HEK293T (cell line): ENCODE data around the gene TMEM203.
"Not testable (repeated sequence)": the region's sequence is repeated elsewhere in the genome, so short reads cannot be mapped to it uniquely, and the experiment has no call there.

Source experiments
- BHLHE40 ChIP-seq: fragments of 450-650 bp; IDR thresholded peaks from 2 replicates; pipeline ENCODE4 v1.6.1; 2016; ENCODE audit warnings: mild to moderate bottlenecking, moderate library complexity, borderline replicate concordance
- ELF4 ChIP-seq: fragments of 450-650 bp; IDR thresholded peaks from 2 replicates; pipeline ENCODE4 v1.6.1; 2017; ENCODE audit warnings: antibody characterized with exemption
- FOXM1 ChIP-seq: fragments of 450-650 bp; IDR thresholded peaks from 2 replicates; pipeline ENCODE4 v1.6.1; 2017; ENCODE audit warnings: mild to moderate bottlenecking, borderline replicate concordance
- NFRKB ChIP-seq: fragments of 450-650 bp; IDR thresholded peaks from 2 replicates; pipeline ENCODE4 v1.6.1; 2016; ENCODE audit warnings: mild to moderate bottlenecking, moderate library complexity
- SP1 ChIP-seq: fragments of 450-650 bp; IDR thresholded peaks from 2 replicates; pipeline ENCODE4 v1.6.1; 2017
- ZNF384 ChIP-seq: fragments of 450-650 bp; IDR thresholded peaks from 2 replicates; pipeline ENCODE4 v1.6.1; 2016

DNA sequence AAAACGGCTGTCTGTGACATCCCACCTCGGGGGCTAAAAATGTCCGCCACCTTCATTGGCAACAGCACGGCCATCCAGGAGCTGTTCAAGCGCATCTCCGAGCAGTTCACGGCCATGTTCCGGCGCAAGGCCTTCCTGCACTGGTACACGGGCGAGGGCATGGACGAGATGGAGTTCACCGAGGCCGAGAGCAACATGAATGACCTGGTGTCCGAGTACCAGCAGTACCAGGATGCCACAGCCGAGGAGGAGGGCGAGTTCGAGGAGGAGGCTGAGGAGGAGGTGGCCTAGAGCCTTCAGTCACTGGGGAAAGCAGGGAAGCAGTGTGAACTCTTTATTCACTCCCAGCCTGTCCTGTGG is 37.8 kb upstream of the TMEM203 start:
- TF ChIP-seq FOXM1, ELF4, SP1, BHLHE40, ZNF384, NFRKB: not testable (repeated sequence)
